Measurements from ENCODE around the gene TBC1D10A. TPM values are rescaled to one million over a fixed set of nuclear protein-coding genes. Genes with fewer than 3 reads are reported as not detected.

The TBC1D10A gene
- total RNA-seq, 1 experiment from 2014 or later, result 12.6 TPM

DNA sequence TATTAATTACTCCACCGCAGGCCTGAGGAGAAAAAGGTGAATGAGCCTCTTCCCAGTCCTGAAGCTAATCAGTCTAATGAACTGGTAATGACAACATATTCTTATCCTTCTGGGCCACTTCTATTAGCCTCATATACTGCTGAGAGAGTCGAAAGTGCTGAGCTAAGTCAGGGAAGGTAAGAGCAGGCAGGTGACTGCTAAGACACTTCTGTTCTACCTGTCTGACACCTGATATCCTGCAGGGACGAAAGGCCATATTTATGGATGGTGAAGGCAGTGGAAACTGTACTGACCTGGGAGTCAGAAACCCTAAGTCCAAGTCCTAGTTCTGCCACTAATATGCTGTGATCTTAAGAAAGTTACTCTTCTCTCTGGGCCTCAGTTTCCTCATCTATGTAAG is 3.5 kb downstream of the TBC1D10A start:
- no peaks in the 10 kb centered on the region for H3K9me3 ChIP-seq (ENCODE audit: low read length)
- no peak overlapping the region for H2AFZ ChIP-seq (ENCODE audit: low read length)
- H3K4me1 ChIP-seq (ENCODE audit: insufficient read depth, low read length), result peaks cover 28% of the 10 kb centered on the region
- intact Hi-C loops (cut with micrococcal nuclease), result no loop called here
- DNase-seq, result no peak
- H3K9ac ChIP-seq (ENCODE audit: low read length), result no peak overlapping the region
- H3K27ac ChIP-seq (ENCODE audit: low read length), result no peak overlapping the region
- CTCF ChIA-PET, result no interaction called here
- no peaks in the 10 kb centered on the region for H4K20me1 ChIP-seq (ENCODE audit: low read length)
- no peaks in the 10 kb centered on the region for H3K9me2 ChIP-seq (replicated peaks; ENCODE audit: low read length)
- BruUV-seq (replicated peaks), result no TSS peak
- ATAC-seq, result no peak
- no peak overlapping the region for H3K4me3 ChIP-seq (ENCODE audit: low read length)
- TF ChIP-seq EZH2phosphoT487 (IDR thresholded peaks at IDR 0.05; ENCODE audit: borderline replicate concordance, low read length), result no peak
- TF ChIP-seq, protein P1, sequence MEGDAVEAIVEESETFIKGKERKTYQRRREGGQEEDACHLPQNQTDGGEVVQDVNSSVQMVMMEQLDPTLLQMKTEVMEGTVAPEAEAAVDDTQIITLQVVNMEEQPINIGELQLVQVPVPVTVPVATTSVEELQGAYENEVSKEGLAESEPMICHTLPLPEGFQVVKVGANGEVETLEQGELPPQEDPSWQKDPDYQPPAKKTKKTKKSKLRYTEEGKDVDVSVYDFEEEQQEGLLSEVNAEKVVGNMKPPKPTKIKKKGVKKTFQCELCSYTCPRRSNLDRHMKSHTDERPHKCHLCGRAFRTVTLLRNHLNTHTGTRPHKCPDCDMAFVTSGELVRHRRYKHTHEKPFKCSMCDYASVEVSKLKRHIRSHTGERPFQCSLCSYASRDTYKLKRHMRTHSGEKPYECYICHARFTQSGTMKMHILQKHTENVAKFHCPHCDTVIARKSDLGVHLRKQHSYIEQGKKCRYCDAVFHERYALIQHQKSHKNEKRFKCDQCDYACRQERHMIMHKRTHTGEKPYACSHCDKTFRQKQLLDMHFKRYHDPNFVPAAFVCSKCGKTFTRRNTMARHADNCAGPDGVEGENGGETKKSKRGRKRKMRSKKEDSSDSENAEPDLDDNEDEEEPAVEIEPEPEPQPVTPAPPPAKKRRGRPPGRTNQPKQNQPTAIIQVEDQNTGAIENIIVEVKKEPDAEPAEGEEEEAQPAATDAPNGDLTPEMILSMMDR (conservative IDR thresholded peaks at IDR 0.05; ENCODE audit: low read depth, low read length), result no peak
- TF ChIP-seq EZH2 (IDR thresholded peaks at IDR 0.05; ENCODE audit: low read length, unreplicated experiment), result no peak
- POLR2A ChIA-PET (ENCODE audit: unreplicated experiment), result interaction anchor here (0.6 to 0.7 kb wide), 2 partner anchors 18 to 35 kb away, joined by 3 to 7 read pairs; no protein-coding TSS in a partner anchor
- no peaks in the 10 kb centered on the region for H3K27me3 ChIP-seq (ENCODE audit: low read length)
- no peak overlapping the region for H3K4me2 ChIP-seq (ENCODE audit: low read length)
- H3K79me2 ChIP-seq (ENCODE audit: low read length), result peaks cover 56% of the 10 kb centered on the region
- no peaks in the 10 kb centered on the region for H3K36me3 ChIP-seq (ENCODE audit: low read depth, low read length)
- H3F3A ChIP-seq (ENCODE audit: low read length, unreplicated experiment), result no peaks in the 10 kb centered on the region

DNA sequence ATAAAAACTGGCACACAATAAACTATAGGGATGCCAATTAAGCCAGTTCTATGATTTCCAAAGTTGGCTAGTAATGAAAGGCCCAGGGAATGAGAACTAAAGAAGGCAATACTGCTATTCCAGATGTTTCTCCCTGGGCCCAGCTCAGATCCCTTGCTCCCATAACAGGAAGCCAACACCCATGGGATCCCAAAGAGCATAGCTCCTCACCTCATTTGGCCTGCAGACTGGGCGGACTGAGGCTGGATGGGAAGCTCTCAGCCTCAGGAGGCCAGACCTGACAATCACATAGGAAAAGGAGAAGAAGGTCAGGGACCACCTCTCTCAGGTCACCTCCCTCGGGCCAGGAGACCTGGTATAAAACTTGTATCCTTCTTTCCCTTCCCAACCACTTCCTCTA is 5.3 kb downstream of the TBC1D10A start:
- H3K27ac ChIP-seq (ENCODE audit: low read length), result no peak overlapping the region
- ChIA-PET POLR2A (ENCODE audit: unreplicated experiment) (no interaction called here), CTCF (no interaction called here)
- no peaks in the 10 kb centered on the region for H3K9me3 ChIP-seq (ENCODE audit: low read length)
- ATAC-seq (no peak), DNase-seq (no peak)
- H3K4me2 ChIP-seq (ENCODE audit: low read length), result no peak overlapping the region
- TF ChIP-seq EZH2phosphoT487 (IDR thresholded peaks at IDR 0.05; ENCODE audit: borderline replicate concordance, low read length) (no peak), EZH2 (IDR thresholded peaks at IDR 0.05; ENCODE audit: low read length, unreplicated experiment) (no peak)
- TF ChIP-seq, protein P1 (conservative IDR thresholded peaks at IDR 0.05; ENCODE audit: low read depth, low read length), result no peak
- intact Hi-C loops (cut with micrococcal nuclease), result no loop called here
- no peaks in the 10 kb centered on the region for H3K27me3 ChIP-seq (ENCODE audit: low read length)
- no peaks in the 10 kb centered on the region for H3K36me3 ChIP-seq (ENCODE audit: low read depth, low read length)
- no peak overlapping the region for H3K4me3 ChIP-seq (ENCODE audit: low read length)
- H3K9me2 ChIP-seq (replicated peaks; ENCODE audit: low read length), result no peaks in the 10 kb centered on the region
- BruUV-seq (replicated peaks), result no TSS peak
- no peak overlapping the region for H3K9ac ChIP-seq (ENCODE audit: low read length)
- no peaks in the 10 kb centered on the region for H4K20me1 ChIP-seq (ENCODE audit: low read length)
- H3K79me2 ChIP-seq (ENCODE audit: low read length), result peaks cover 56% of the 10 kb centered on the region
- no peak overlapping the region for H2AFZ ChIP-seq (ENCODE audit: low read length)
- H3K4me1 ChIP-seq (ENCODE audit: insufficient read depth, low read length), result peaks cover 16% of the 10 kb centered on the region
- no peaks in the 10 kb centered on the region for H3F3A ChIP-seq (ENCODE audit: low read length, unreplicated experiment)

DNA sequence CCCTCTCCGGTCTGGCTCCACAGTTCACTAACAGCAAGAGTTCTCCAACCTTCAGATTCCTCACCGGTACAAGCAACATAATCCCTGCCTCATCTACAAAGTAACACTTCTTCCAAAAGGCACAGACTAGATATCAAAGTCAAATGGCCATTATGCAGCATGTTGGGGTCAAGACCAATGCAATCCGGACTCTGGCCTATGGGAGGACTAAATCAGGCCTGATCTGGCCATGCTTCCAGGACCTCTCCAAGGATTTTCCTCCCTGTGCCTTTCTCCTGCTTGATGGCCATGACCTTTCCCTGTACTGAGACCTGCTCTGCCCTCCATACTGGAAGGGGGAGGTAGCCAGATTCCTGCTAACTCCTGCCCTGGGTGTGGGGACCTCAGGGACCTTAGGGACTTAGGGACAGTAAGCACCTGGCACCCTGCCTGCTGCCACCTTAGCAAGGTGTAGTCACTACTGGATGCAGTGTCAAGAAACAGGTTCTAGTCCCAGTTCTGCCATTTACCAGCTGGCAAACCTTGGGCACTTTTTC is 6.7 kb downstream of the TBC1D10A start:
- no peaks in the 10 kb centered on the region for H3K36me3 ChIP-seq (ENCODE audit: low read depth, low read length)
- ChIA-PET CTCF (no interaction called here), POLR2A (ENCODE audit: unreplicated experiment) (no interaction called here)
- no peak overlapping the region for H3K4me3 ChIP-seq (ENCODE audit: low read length)
- intact Hi-C loops (cut with micrococcal nuclease), result no loop called here
- TF ChIP-seq, protein P1 (conservative IDR thresholded peaks at IDR 0.05; ENCODE audit: low read depth, low read length), result no peak
- H3K9me3 ChIP-seq (ENCODE audit: low read length), result no peaks in the 10 kb centered on the region
- no peaks in the 10 kb centered on the region for H3K27me3 ChIP-seq (ENCODE audit: low read length)
- H3K4me1 ChIP-seq (ENCODE audit: insufficient read depth, low read length), result peaks cover 9% of the 10 kb centered on the region
- H3K79me2 ChIP-seq (ENCODE audit: low read length), result peaks cover 58% of the 10 kb centered on the region
- DNase-seq (no peak), ATAC-seq (no peak)
- H2AFZ ChIP-seq (ENCODE audit: low read length), result no peak overlapping the region
- no peak overlapping the region for H3K27ac ChIP-seq (ENCODE audit: low read length)
- H3K9me2 ChIP-seq (replicated peaks; ENCODE audit: low read length), result no peaks in the 10 kb centered on the region
- BruUV-seq (replicated peaks), result no TSS peak
- H3F3A ChIP-seq (ENCODE audit: low read length, unreplicated experiment), result no peaks in the 10 kb centered on the region
- H3K9ac ChIP-seq (ENCODE audit: low read length), result no peak overlapping the region
- H4K20me1 ChIP-seq (ENCODE audit: low read length), result no peaks in the 10 kb centered on the region
- H3K4me2 ChIP-seq (ENCODE audit: low read length), result no peak overlapping the region

All from PC-3 (cell line).